NCI-H526 treated with DMSO at 0.1 percent for 48 hours (cell line): ENCODE measurements around the gene CPNE7.

Experiments used
- DNase-seq: peaks from one replicate; lab custom pipeline; 2025; lab: John Stamatoyannopoulos, UW

Gene CPNE7

DNA sequence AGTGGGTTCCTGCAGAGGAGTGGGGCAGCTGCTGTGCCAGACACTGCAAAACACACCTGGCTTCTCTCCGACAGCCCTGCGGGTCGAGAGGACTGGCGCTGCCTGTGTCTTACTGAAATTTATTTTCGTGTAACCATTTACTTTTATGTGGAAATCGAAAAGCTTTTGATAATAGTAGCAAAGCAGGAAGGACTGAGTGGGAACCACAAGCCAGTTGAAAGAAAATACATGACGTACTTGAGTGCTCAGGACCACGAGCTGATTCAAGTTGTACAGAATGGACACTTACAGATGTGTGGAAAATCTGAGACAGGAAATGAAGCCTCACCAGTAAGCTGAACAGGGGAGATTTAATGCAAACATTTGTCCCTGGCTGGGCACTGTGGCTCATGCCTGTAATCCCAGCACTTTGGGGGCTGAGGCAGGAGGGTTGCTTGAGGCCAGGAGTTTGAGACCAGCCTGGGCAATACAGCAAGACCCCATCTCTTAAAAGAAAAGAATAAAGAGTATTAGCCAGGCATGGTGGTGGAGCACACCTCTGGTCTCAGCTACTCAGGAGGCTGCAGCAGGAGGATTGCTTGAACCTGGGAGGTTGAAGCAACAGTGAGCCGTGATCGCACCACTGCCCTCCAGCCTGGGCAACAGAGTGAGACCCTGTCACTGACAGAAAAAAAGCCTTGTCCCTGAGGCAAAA lies 26.4 kb upstream of the CPNE7 start:
- DNase-seq, result no peak

DNA sequence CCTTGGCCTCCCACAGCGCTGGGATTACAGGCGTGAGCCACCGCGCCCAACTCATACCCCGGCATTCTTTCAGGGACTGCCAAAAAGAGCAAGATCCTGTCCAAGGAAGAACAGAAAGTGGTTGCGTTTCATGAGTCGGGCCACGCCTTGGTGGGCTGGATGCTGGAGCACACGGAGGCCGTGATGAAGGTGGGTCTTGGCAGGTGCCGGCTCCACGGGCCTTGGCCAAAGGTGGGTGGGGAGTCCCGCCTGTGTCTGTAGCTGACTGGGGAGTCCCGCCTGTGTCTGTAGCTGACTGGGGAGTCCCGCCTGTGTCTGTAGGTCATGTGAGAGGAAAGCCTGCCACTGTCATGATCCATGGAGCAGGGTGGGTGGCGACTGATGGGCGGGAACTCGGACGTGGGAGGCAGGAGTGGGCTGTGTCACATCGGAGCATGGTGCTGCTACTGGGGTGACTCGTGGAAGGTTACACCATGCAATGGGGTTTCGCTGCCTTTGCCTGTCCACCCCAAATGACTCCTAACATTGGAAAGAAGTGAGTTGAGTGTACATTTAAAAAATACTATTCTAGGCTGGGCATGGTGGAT lies 25.0 kb upstream of the CPNE7 start:
- DNase-seq, result no peak

DNA sequence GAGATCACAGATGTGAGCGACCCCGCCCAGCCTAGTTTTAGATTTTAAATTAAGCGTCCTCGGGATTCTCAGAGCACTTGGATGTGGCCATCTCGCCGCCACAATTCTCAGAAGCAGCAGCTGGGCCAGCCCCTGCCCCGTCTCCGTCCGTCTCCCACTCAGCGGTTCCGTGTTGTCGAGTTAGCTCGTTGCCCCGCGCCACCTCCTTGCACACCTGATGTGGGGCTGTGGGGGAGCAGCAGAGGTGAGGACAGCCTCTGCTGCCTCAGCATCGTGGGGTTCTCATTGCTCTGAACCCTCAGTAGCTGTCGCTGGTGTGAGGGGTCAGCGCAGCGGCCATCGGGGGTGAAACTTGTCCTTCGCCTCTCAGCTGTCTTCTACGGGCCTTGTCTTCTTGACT lies 23.2 kb upstream of the CPNE7 start:
- DNase-seq, result no peak

- DNase-seq, result no peak
Observed at GRCh38 chr16:89552913-89553312, 22.6 kb upstream of the CPNE7 start.

GRCh38 chr16:89553733-89554132 lies 21.8 kb upstream of the CPNE7 start:
- DNase-seq, result no peak

- no peak for DNase-seq
Observed at GRCh38 chr16:89554343-89554742, 21.2 kb upstream of the CPNE7 start.

DNA sequence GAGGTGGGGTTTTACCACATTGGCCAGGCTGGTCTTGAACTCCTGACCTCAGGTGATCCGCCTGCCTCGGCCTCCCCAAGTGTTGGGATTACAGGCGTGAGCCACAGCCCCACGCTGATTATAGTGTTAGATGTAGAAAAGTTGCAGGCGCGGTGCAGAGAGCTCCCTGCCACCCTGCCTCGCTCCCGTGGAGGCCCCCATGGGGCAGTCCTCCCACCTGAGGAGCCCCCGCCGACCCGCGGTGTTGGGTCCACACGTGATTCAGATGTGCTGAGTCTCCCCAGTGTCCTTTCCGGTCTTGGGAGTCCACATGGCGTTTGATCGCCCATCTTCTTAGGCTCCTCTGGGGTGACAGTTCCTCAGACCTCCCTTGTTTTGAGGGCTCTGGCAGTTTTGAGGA lies 20.3 kb upstream of the CPNE7 start:
- no peak for DNase-seq

- no peak for DNase-seq
Observed at GRCh38 chr16:89555780-89556179, 19.8 kb upstream of the CPNE7 start.

DNA sequence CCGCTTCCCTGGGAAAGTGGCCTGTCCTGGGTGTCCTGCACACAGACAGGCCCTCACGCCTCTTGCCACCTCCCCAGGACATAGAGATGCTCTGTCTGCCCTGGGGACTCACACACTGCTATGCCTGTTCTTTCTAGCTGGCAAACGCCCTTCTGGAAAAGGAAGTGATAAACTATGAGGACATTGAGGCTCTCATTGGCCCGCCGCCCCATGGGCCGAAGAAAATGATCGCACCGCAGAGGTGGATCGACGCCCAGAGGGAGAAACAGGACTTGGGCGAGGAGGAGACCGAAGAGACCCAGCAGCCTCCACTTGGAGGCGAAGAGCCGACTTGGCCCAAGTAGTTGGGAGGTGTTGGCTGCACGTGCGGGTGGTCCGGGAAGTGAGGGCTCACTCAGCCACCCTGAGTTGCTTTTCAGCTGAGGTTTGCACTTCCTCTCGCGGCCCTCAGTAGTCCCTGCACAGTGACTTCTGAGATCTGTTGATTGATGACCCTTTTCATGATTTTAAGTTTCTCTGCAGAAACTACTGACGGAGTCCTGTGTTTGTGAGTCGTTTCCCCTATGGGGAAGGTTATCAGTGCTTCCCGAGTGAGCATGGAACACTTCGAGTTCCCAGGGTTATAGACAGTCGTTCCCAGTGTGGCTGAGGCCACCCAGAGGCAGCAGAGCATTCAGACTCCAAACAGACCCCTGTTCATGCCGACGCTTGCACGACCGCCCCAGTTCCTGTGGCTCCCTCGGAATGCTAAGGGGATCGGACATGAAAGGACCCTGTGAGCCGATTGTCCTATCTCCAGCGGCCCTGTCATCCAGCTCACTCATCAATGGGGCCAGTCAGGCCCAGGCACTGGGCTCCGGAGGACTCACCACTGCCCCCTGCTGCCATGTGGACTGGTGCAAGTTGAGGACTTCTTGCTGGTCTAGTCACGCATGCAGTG lies 18.5 kb upstream of the CPNE7 start:
- DNase-seq, result no peak

GRCh38 chr16:89557690-89558490 lies 17.7 kb upstream of the CPNE7 start:
- no peak for DNase-seq

- peak; percentile 71 for DNase-seq
Observed at GRCh38 chr16:89560378-89561141, 15.0 kb upstream of the CPNE7 start, which contains the start of gene RPL13. Gene RPL13 (plus strand): TSS chr16:89560682. CDS start chr16:89560960, 278 bp downstream.

GRCh38 chr16:89561142-89561883 lies 14.2 kb upstream of the CPNE7 start:
- no peak for DNase-seq

- no peak for DNase-seq
Observed at GRCh38 chr16:89561884-89562599, 13.5 kb upstream of the CPNE7 start.

- DNase-seq, result no peak
Observed at GRCh38 chr16:89562939-89563338, 12.6 kb upstream of the CPNE7 start.

DNA sequence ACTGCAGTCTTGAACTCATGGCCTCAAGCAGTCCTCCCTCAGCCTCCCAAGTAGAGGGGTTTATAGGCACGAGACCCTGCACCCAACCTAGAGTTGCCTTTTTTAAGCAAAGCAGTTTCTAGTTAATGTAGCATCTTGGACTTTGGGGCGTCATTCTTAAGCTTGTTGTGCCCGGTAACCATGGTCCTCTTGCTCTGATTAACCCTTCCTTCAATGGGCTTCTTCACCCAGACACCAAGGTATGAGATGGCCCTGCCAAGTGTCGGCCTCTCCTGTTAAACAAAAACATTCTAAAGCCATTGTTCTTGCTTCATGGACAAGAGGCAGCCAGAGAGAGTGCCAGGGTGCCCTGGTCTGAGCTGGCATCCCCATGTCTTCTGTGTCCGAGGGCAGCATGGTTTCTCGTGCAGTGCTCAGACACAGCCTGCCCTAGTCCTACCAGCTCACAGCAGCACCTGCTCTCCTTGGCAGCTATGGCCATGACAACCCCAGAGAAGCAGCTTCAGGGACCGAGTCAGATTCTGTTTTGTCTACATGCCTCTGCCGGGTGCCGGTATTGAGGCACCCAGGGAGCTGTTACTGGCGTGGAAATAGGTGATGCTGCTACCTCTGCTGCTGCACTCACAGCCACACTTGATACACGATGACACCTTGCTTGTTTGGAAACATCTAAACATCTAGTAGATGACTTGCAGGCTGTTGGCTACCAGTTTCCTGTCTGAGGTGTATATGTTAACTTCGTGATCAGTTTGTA lies 11.7 kb upstream of the CPNE7 start:
- DNase-seq, result no peak

DNA sequence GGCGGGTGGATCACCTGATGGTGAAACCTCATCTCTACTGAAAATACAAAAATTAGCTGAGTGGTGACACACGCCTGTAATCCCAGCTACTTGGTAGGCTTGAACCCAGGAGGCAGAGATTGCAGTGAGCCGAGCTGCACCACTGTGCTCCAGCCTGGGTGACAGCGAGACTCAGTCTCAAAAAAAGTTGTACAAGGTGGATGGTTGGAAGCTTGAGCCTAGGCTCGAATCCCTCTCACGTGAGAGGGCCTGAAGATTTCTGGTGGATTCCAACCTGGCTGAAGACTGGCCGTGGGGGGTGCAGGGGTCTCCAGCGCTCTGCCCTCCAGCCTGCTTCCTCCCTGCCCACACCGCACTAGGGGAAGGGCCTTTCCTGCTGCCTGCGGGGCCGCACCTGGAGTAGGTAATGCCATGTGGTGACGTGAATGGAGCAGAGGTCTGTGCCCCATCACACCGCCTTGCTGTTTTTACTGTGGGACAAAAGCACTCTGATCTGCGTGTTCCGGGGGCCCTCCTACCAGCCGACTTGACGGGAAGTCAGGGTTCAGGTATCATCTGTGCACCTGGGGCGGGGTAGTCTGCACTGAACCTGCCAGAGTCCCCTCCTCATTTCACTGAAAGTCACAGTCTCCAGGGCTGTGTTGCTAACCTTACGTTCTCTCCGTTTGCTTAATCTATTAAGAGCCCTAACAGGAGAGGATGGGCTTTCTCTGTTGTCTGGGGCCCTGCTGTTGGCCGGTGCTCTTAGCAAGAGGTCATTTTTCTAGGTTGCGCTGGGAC lies 10.9 kb upstream of the CPNE7 start:
- no peak for DNase-seq

- DNase-seq, result no peak
Observed at GRCh38 chr16:89565256-89565505, 10.4 kb upstream of the CPNE7 start.

DNA sequence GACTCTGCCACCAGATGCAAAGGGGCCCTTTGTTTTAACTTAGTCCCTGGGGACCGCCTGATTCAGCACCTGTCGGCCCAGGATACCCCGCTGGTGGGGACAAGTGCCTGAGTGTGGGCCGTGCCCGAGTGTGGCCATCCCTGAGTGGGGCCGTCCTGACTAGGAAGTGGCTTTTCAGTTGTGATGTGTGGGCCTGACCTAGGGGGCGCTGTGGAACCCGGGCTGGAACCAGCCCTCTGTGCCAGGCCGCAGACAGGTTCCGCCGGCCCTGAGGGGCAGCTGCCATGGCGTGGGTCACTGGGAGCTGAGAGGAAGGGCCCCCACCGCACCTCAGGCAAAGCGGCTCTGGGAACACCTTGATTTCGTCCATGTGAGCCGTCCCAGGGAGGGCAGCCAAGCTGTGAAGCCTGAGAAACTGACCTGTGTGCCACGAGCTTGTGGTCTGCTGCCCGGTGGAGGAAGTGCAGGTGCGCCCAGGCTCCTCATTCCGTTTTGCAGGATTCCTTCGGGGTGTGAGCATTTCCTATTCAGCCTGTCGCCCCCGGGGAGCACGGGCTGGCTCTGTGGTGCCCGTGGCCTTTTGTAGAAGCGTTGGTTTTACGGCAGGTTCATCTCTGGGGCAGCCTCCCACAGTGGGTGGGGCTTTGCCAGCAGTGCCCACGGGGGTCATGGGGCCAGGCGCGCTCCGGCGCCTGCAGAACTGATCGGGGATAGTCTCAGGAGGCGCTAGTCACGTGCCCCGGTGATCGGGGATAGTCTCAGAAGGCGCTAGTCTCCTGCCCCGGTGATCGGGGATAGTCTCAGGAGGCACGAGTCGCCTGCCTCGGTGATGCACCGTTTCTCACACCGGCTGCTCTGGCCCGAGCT lies 9.8 kb upstream of the CPNE7 start:
- DNase-seq, result peak; percentile 34
